KMS-11 (cell line): ENCODE results near the gene DGKG.

Source experiments
- H2AFZ ChIP-seq: fragments of 200-600 bp; sonication (generic); 2 replicates; pipeline ENCODE4 v1.6.1; 2016; ENCODE audit warnings: antibody characterized with exemption, mixed run types, low read depth
- H3K27ac ChIP-seq: fragments of 200-600 bp; sonication (generic); 2 replicates; pipeline ENCODE4 v1.6.1; 2016; ENCODE audit warnings: mild to moderate bottlenecking, mixed run types
- H3K27me3 ChIP-seq: fragments of 200-600 bp; sonication (generic); 2 replicates; pipeline ENCODE4 v1.6.1; 2017; ENCODE audit warnings: mild to moderate bottlenecking, low read depth, mixed run types, moderate library complexity; ENCODE audit not compliant: insufficient read depth
- H3K36me3 ChIP-seq: fragments of 200-600 bp; sonication (generic); 2 replicates; pipeline ENCODE4 v1.6.1; 2017; ENCODE audit warnings: mild to moderate bottlenecking, mixed run types; ENCODE audit not compliant: insufficient read depth
- H3K4me1 ChIP-seq: fragments of 200-600 bp; sonication (generic); 2 replicates; pipeline ENCODE4 v1.6.1; 2016; ENCODE audit warnings: mild to moderate bottlenecking, low read depth, mixed run types; ENCODE audit not compliant: poor library complexity, severe bottlenecking
- H3K4me2 ChIP-seq: fragments of 200-600 bp; sonication (generic); 2 replicates; pipeline ENCODE4 v1.7.0; 2016; ENCODE audit warnings: mild to moderate bottlenecking, mixed run types
- H3K4me3 ChIP-seq: fragments of 200-600 bp; sonication (generic); IDR thresholded peaks from 2 replicates; pipeline ENCODE4 v1.6.1; 2017; ENCODE audit warnings: low read depth, low read length, mixed read lengths; ENCODE audit not compliant: insufficient read depth
- H3K79me2 ChIP-seq: fragments of 200-600 bp; sonication (generic); 2 replicates; pipeline ENCODE4 v1.6.1; 2016; ENCODE audit warnings: low read depth, mixed run types; ENCODE audit not compliant: insufficient read depth
- H3K9ac ChIP-seq: fragments of 200-600 bp; sonication (generic); 2 replicates; pipeline ENCODE4 v1.6.1; 2016; ENCODE audit warnings: mild to moderate bottlenecking, mixed run types
- H4K20me1 ChIP-seq: fragments of 200-600 bp; sonication (generic); 2 replicates; pipeline ENCODE4 v1.6.1; 2016; ENCODE audit warnings: mild to moderate bottlenecking, mixed run types; ENCODE audit not compliant: insufficient read depth
- TF ChIP-seq, protein P1 (sequence below): fragments of 200-600 bp; sonication (generic); conservative IDR thresholded peaks from 2 replicates; pipeline ENCODE4 v1.6.1; 2017; ENCODE audit warnings: low read depth, mild to moderate bottlenecking, antibody characterized with exemption, low read length, moderate library complexity, mixed read lengths

DGKG gene

GRCh38 chr3:186365202-186365974 is 3.4 kb upstream of the DGKG start:
- no peak overlapping the region for H2AFZ ChIP-seq
- no peak overlapping the region for H3K9ac ChIP-seq
- no peak overlapping the region for H3K4me2 ChIP-seq
- no peak overlapping the region for H3K27ac ChIP-seq
- no peak overlapping the region for H3K4me3 ChIP-seq
- H4K20me1 ChIP-seq, result no peaks in the 10 kb centered on the region
- peaks cover 5% of the 10 kb centered on the region for H3K4me1 ChIP-seq
- H3K36me3 ChIP-seq, result no peaks in the 10 kb centered on the region
- H3K27me3 ChIP-seq, result no peaks in the 10 kb centered on the region; the same call in 1 of the 2 replicates
- TF ChIP-seq, protein P1, sequence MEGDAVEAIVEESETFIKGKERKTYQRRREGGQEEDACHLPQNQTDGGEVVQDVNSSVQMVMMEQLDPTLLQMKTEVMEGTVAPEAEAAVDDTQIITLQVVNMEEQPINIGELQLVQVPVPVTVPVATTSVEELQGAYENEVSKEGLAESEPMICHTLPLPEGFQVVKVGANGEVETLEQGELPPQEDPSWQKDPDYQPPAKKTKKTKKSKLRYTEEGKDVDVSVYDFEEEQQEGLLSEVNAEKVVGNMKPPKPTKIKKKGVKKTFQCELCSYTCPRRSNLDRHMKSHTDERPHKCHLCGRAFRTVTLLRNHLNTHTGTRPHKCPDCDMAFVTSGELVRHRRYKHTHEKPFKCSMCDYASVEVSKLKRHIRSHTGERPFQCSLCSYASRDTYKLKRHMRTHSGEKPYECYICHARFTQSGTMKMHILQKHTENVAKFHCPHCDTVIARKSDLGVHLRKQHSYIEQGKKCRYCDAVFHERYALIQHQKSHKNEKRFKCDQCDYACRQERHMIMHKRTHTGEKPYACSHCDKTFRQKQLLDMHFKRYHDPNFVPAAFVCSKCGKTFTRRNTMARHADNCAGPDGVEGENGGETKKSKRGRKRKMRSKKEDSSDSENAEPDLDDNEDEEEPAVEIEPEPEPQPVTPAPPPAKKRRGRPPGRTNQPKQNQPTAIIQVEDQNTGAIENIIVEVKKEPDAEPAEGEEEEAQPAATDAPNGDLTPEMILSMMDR, result no peak
- H3K79me2 ChIP-seq, result no peaks in the 10 kb centered on the region

DNA sequence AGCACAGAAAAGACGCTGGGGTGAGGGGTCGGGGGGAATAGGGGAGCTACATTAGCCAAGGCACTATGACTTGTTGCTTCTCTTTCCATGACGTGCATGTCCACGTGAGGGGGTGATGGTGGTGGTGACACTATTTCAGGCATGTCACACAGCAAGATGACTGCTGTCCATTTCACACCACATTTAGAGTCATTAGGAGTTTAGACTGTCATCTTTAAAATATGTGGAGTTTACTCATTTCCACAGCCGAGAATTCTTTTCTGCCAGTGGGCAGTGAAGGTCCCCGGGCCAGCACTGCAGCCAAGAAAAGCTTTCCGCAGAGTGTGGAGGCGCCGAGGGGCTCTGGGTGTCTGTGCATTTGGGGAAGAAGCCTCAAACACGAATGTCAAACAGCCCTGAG is 954 bp upstream of the DGKG start:
- no peak overlapping the region for H2AFZ ChIP-seq
- H3K4me2 ChIP-seq, result no peak overlapping the region; the same call in 1 of the 2 replicates
- H3K4me3 ChIP-seq, result no peak overlapping the region
- H3K27me3 ChIP-seq, result no peaks in the 10 kb centered on the region; the same call in 1 of the 2 replicates
- H3K79me2 ChIP-seq, result no peaks in the 10 kb centered on the region
- no peaks in the 10 kb centered on the region for H3K36me3 ChIP-seq
- no peak overlapping the region for H3K27ac ChIP-seq
- peaks cover 5% of the 10 kb centered on the region for H3K4me1 ChIP-seq
- no peak overlapping the region for H3K9ac ChIP-seq
- TF ChIP-seq, protein P1, result no peak
- no peaks in the 10 kb centered on the region for H4K20me1 ChIP-seq

GRCh38 chr3:186362537-186362842 is 456 bp upstream of the DGKG start:
- no peaks in the 10 kb centered on the region for H3K36me3 ChIP-seq
- peak overlapping the region; percentile 76 for H3K4me3 ChIP-seq
- H3K27me3 ChIP-seq, result no peaks in the 10 kb centered on the region; the same call in 1 of the 2 replicates
- no peak overlapping the region for H3K27ac ChIP-seq
- peaks cover 5% of the 10 kb centered on the region for H3K4me1 ChIP-seq
- peak overlapping the region; percentile 100 for H2AFZ ChIP-seq
- H3K9ac ChIP-seq, result no peak overlapping the region; the same call in 1 of the 2 replicates
- H4K20me1 ChIP-seq, result no peaks in the 10 kb centered on the region
- H3K79me2 ChIP-seq, result no peaks in the 10 kb centered on the region
- H3K4me2 ChIP-seq, result peak overlapping the region; percentile 97; the same call in 1 of the 2 replicates
- TF ChIP-seq, protein P1, result no peak

DNA sequence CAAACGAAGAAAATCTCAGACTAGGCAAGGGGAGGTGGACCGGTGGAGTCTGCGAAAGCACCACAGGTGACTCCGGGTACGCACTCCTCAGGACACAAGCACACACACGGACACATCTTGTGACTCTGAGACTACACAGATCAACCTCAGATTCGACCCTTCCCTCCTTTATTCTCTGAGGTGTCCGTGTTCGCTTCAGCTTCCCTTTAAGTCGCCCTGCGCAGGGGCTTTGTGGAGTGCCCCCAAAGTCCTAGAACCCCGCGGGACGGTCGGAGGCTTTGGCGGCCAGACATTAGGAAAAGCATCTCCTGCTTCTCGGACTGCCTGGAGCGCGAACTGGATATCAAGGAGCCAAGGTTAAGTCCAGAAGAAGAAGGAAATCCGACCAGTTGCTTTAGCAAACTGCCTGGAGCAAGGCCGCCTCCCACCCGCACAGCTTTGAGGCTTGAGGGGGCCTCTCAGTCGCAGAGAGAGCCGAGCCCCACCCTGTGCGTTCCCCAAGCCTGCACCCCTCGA is 730 bp downstream of the DGKG start:
- H3K4me1 ChIP-seq, result peaks cover 5% of the 10 kb centered on the region
- H3K4me3 ChIP-seq, result no peak overlapping the region
- H3K27me3 ChIP-seq, result no peaks in the 10 kb centered on the region; the same call in 1 of the 2 replicates
- peak overlapping the region; percentile 100 for H2AFZ ChIP-seq
- H4K20me1 ChIP-seq, result no peaks in the 10 kb centered on the region
- peak overlapping the region; percentile 97 for H3K4me2 ChIP-seq
- no peaks in the 10 kb centered on the region for H3K79me2 ChIP-seq
- H3K27ac ChIP-seq, result no peak overlapping the region
- H3K36me3 ChIP-seq, result no peaks in the 10 kb centered on the region
- TF ChIP-seq, protein P1, result no peak
- H3K9ac ChIP-seq, result peak overlapping the region; percentile 29; the same call in 1 of the 2 replicates
